Stimulated activated naive B cell treated with anti-CD40 and anti-IgM and Interleukin-4, amounts not matched to agents 10 μg/mL and 1 μg/mL and 100 μg/mL, for 72 hours (primary cell): Measurements from ENCODE around the gene KIF1A.

ENCODE experiments used
- ATAC-seq, 2 donors: fragments of 150-1000 bp; cut with Tn5 transposase; replicated peaks; 2 replicates each; pipeline ENCODE4 v1.10.0; 2021; ENCODE audit warnings: moderate library complexity in 1 of 2
- DNase-seq: peaks from one replicate; pipeline ENCODE4 v3.0.0; 2021
- H3K27ac Mint-ChIP-seq: one replicate; pipeline ENCODE4 v1.8.0; 2022; ENCODE audit warnings: mild to moderate bottlenecking, mixed read lengths
- H3K27me3 Mint-ChIP-seq, 2 donors: one replicate each; pipeline ENCODE4 v1.8.0; 2022; ENCODE audit warnings: mixed read lengths in 2 of 2
- H3K36me3 Mint-ChIP-seq, 2 donors: one replicate each; pipeline ENCODE4 v1.8.0; 2022; ENCODE audit warnings: mixed read lengths in 2 of 2, mild to moderate bottlenecking in 1 of 2
- H3K4me1 Mint-ChIP-seq, 2 donors: one replicate each; pipeline ENCODE4 v1.8.0; 2022; ENCODE audit warnings: mixed read lengths in 2 of 2, mild to moderate bottlenecking in 1 of 2
- H3K4me3 Mint-ChIP-seq, 2 donors: one replicate each; pipeline ENCODE4 v1.8.0; 2022; ENCODE audit warnings: mild to moderate bottlenecking in 2 of 2, mixed read lengths in 2 of 2, moderate library complexity in 1 of 2
- H3K9me3 Mint-ChIP-seq, 2 donors: one replicate each; pipeline ENCODE4 v1.8.0; 2022; ENCODE audit warnings: mixed read lengths in 2 of 2, mild to moderate bottlenecking in 1 of 2

KIF1A gene

GRCh38 chr2:240752209-240752608, 67.8 kb downstream of the KIF1A start:
- H3K27ac Mint-ChIP-seq, result no peak overlapping the region
- no peak for DNase-seq

GRCh38 chr2:240750409-240750808, 69.6 kb downstream of the KIF1A start:
- Mint-ChIP-seq H3K4me3 (no peak overlapping the region), H3K4me1 (no peaks in the 10 kb centered on the region), H3K36me3 (no peaks in the 10 kb centered on the region), H3K27me3 (peaks cover 6 to 16% of the 10 kb centered on the region in 2 donors), H3K9me3 (no peaks in the 10 kb centered on the region), H3K27ac (no peak overlapping the region)
- DNase-seq (no peak), ATAC-seq (no peak)

More at GRCh38 chr2:240752209-240752608, 67.8 kb downstream of the KIF1A start:
- no peak for ATAC-seq
- Mint-ChIP-seq H3K4me3 (no peak overlapping the region), H3K4me1 (no peaks in the 10 kb centered on the region), H3K27me3 (peaks cover 6 to 16% of the 10 kb centered on the region in 2 donors), H3K36me3 (no peaks in the 10 kb centered on the region), H3K9me3 (no peaks in the 10 kb centered on the region)

DNA sequence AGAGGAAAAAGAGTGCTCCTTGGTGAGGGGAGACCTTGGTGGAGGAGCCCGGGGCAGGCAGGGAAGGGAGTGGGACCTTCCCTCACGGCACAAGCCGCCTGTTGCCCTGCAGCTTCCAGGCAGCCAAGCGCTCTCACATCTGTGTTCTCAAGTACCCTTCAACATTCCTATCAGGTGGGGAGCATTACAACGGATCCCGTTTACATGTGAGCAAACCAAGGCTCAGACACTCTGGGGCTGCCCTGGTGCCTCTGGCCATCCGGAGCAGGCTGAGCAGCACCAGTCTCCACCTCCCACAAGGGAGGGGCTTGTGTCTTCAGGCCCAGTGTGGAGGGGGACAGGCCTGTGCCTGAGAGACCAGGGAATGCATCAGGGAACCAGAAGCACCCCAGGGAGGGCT, 70.5 kb downstream of the KIF1A start:
- Mint-ChIP-seq H3K9me3 (no peaks in the 10 kb centered on the region), H3K36me3 (no peaks in the 10 kb centered on the region)

DNA sequence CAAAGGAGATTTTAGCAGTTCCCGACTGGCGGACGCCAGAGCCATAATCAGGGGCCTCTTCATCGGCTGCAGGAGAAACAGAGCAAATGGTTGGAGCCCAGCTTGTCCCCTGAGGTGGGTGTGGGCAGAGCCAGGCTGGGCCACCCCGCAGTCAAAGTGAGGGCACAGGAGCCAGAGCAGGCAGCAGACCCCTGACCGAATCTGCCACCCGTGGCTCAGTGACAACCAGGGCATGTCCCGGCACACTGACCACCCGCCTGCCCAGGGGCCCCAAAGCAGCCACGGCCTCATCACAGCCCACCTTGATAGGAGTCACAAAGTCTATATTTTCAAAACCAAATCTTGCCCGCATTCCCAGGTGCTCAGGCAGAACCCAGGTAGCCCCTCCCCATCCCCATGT, 72.8 kb downstream of the KIF1A start:
- H3K9me3 Mint-ChIP-seq, result no peaks in the 10 kb centered on the region
- DNase-seq (no peak), ATAC-seq (no peak)
- no peak overlapping the region for H3K27ac Mint-ChIP-seq
- H3K4me1 Mint-ChIP-seq, result no peaks in the 10 kb centered on the region
- H3K27me3 Mint-ChIP-seq, result peaks cover 9 to 16% of the 10 kb centered on the region in 2 donors
- H3K4me3 Mint-ChIP-seq, result no peak overlapping the region
- no peaks in the 10 kb centered on the region for H3K36me3 Mint-ChIP-seq

More for the DNA sequence above, 70.5 kb downstream of the KIF1A start:
- Mint-ChIP-seq H3K4me3 (no peak overlapping the region), H3K4me1 (no peaks in the 10 kb centered on the region), H3K27ac (peak overlapping the region; percentile 14), H3K27me3 (peaks cover 6 to 16% of the 10 kb centered on the region in 2 donors)
- DNase-seq (no peak), ATAC-seq (no peak)

GRCh38 chr2:240746671-240747070, 73.3 kb downstream of the KIF1A start:
- no peaks in the 10 kb centered on the region for H3K36me3 Mint-ChIP-seq
- no peaks in the 10 kb centered on the region for H3K9me3 Mint-ChIP-seq
- peak overlapping the region in 1 of 2 donors; percentile 33 for H3K4me3 Mint-ChIP-seq
- no peak overlapping the region for H3K27ac Mint-ChIP-seq
- DNase-seq, result no peak
- ATAC-seq, result no peak
- H3K27me3 Mint-ChIP-seq, result peaks cover 12 to 16% of the 10 kb centered on the region in 2 donors
- no peaks in the 10 kb centered on the region for H3K4me1 Mint-ChIP-seq

- Mint-ChIP-seq H3K4me3 (no peak overlapping the region), H3K36me3 (no peaks in the 10 kb centered on the region), H3K27ac (no peak overlapping the region), H3K27me3 (peaks cover 13 to 16% of the 10 kb centered on the region in 2 donors), H3K4me1 (no peaks in the 10 kb centered on the region), H3K9me3 (no peaks in the 10 kb centered on the region)
- no peak for ATAC-seq
- DNase-seq, result no peak
Observed at GRCh38 chr2:240745962-240746361, 74.1 kb downstream of the KIF1A start.

DNA sequence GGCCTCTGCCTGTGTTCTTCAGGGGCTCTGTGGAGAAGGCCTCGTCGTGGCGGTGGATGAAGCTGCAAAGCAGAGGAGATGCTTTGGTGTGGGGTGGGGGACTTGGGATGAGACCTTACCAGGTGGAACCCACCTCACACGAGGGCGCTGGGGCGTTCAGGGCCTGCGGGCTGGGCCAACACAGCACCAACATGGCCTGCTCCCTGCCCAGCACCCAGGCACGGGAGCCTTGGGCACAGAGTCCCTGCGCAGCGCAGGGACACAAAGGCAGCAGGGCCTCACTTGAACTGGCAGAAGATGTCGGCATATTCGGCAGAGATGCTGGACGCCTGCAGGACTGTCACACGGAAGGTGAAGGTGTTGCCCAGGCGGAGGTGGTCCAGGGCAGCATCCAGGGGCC, 74.6 kb downstream of the KIF1A start:
- no peak for ATAC-seq
- no peak overlapping the region for H3K4me3 Mint-ChIP-seq
- no peak overlapping the region for H3K27ac Mint-ChIP-seq
- H3K4me1 Mint-ChIP-seq, result no peaks in the 10 kb centered on the region
- no peak for DNase-seq
- peaks cover 13 to 16% of the 10 kb centered on the region in 2 donors for H3K27me3 Mint-ChIP-seq
- no peaks in the 10 kb centered on the region for H3K9me3 Mint-ChIP-seq
- no peaks in the 10 kb centered on the region for H3K36me3 Mint-ChIP-seq

DNA sequence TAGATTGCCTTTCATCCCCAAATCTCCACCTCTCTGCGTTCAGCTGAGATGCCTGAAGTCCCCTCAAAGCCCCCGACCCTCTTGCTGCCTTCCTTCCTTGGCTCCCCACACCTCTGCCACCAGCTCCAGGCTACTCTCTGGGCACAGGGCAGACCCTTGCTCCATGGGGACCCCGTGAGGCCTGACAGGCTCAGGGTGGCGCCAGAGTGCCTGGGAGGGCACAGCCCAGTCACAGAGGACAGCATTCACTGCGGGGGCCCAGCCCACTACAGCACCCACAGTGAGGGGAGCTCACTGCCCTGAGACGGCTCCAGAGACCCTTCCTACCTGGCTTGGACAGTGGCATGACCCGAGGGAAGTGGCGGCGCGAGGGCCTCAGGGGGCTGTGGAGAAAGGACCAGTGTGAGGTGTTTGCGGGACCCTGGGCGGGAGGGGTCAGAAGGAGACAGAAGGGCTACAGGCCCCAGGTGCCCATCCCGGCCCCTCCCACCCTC, 77.4 kb downstream of the KIF1A start:
- no peak overlapping the region for H3K27ac Mint-ChIP-seq
- H3K4me3 Mint-ChIP-seq, result no peak overlapping the region
- ATAC-seq (peak in 1 of 2 donors; percentile 22), DNase-seq (no peak)
- no peaks in the 10 kb centered on the region for H3K4me1 Mint-ChIP-seq
- H3K9me3 Mint-ChIP-seq, result no peaks in the 10 kb centered on the region
- H3K27me3 Mint-ChIP-seq, result peaks cover 9% of the 10 kb centered on the region in 2 donors
- H3K36me3 Mint-ChIP-seq, result no peaks in the 10 kb centered on the region

DNA sequence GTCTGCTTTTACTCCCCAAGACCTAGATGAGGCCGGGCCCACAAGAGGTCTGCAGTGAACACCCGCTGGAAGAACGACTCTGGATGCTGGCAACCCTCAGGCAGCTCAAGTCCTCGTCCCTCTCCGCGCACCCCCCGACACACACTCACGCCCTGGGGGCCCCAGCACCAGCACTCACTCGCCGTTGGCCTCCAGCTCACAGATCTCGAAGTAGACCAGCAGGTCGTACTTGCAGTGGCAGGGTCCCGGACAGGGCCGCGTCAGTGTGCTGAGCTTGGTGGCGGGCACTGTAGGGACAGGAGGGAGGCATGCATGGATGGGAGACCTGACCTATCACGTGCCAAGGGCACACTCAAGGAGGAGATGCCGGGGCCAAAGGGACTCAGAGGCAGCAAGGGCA, 78.9 kb downstream of the KIF1A start:
- no peaks in the 10 kb centered on the region for H3K36me3 Mint-ChIP-seq
- H3K27me3 Mint-ChIP-seq, result peaks cover 5 to 12% of the 10 kb centered on the region in 2 donors
- no peaks in the 10 kb centered on the region for H3K4me1 Mint-ChIP-seq
- H3K4me3 Mint-ChIP-seq, result no peak overlapping the region
- H3K9me3 Mint-ChIP-seq, result no peaks in the 10 kb centered on the region
- no peak for ATAC-seq
- DNase-seq, result no peak
- H3K27ac Mint-ChIP-seq, result no peak overlapping the region

GRCh38 chr2:240739797-240740196, 80.2 kb downstream of the KIF1A start:
- Mint-ChIP-seq H3K9me3 (no peaks in the 10 kb centered on the region), H3K36me3 (no peaks in the 10 kb centered on the region), H3K4me1 (no peaks in the 10 kb centered on the region), H3K4me3 (no peak overlapping the region), H3K27me3 (peaks cover 5 to 12% of the 10 kb centered on the region in 2 donors), H3K27ac (no peak overlapping the region)
- DNase-seq (no peak), ATAC-seq (no peak)

DNA sequence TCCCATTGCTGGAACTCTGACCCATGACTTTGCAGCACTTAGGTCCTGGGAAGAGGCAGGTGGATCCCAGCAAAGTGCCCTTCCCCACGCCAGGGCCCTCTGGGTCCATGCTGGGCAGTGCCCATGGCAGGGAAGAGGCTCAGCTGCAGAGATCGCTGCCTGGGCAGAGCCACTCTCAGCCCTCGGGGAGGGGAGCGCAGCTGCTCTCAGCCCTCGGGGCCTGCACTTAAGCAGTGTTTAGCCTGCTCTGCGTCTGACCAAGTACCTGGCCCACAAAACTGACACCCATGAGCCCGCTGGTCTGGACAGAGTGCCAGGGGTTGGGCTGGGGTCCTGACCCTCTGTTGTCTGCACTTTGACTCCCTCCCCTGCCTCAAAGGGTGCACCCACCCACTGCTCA, 82.1 kb downstream of the KIF1A start:
- ATAC-seq (no peak), DNase-seq (no peak)
- no peaks in the 10 kb centered on the region for H3K4me1 Mint-ChIP-seq
- H3K36me3 Mint-ChIP-seq, result no peaks in the 10 kb centered on the region
- H3K27me3 Mint-ChIP-seq, result peaks cover 5 to 12% of the 10 kb centered on the region in 2 donors
- H3K4me3 Mint-ChIP-seq, result no peak overlapping the region
- no peak overlapping the region for H3K27ac Mint-ChIP-seq
- H3K9me3 Mint-ChIP-seq, result no peaks in the 10 kb centered on the region

DNA sequence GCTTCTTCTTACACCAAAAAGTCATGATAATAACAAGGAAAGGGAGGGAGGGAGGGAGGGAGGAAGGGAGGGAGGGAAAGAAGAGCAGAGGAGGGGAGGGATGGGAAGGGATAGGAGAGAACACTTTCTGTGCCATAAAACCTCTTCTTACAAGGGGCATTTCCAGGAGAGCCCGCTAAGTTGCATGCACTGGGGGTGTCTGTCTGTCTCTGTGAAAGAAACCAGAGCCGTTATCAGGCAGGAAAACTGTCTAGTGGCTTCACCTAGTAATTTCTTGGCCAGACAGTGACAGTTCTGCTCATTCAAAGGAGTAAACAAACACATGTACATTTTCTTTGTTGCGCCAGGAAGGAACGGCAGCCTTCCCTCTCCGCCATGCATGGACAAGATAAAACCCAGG, 82.5 kb downstream of the KIF1A start:
- ATAC-seq, result no peak
- H3K36me3 Mint-ChIP-seq, result no peaks in the 10 kb centered on the region
- no peak for DNase-seq
- H3K4me1 Mint-ChIP-seq, result no peaks in the 10 kb centered on the region
- no peaks in the 10 kb centered on the region for H3K9me3 Mint-ChIP-seq
- no peak overlapping the region for H3K4me3 Mint-ChIP-seq
- peaks cover 5 to 11% of the 10 kb centered on the region in 2 donors for H3K27me3 Mint-ChIP-seq
- no peak overlapping the region for H3K27ac Mint-ChIP-seq

GRCh38 chr2:240736281-240737250, 83.5 kb downstream of the KIF1A start:
- no peak for ATAC-seq
- no peaks in the 10 kb centered on the region for H3K9me3 Mint-ChIP-seq
- H3K27ac Mint-ChIP-seq, result no peak overlapping the region
- H3K4me1 Mint-ChIP-seq, result no peaks in the 10 kb centered on the region
- H3K4me3 Mint-ChIP-seq, result no peak overlapping the region
- no peak for DNase-seq
- H3K36me3 Mint-ChIP-seq, result no peaks in the 10 kb centered on the region
- peaks cover 5% of the 10 kb centered on the region in 2 donors for H3K27me3 Mint-ChIP-seq

- Mint-ChIP-seq H3K4me1 (no peaks in the 10 kb centered on the region), H3K27ac (no peak overlapping the region), H3K4me3 (no peak overlapping the region), H3K27me3 (peaks cover 4 to 7% of the 10 kb centered on the region in 2 donors), H3K9me3 (no peaks in the 10 kb centered on the region), H3K36me3 (no peaks in the 10 kb centered on the region)
- DNase-seq (no peak), ATAC-seq (no peak)
Observed at GRCh38 chr2:240735476-240735875, 84.5 kb downstream of the KIF1A start.

DNA sequence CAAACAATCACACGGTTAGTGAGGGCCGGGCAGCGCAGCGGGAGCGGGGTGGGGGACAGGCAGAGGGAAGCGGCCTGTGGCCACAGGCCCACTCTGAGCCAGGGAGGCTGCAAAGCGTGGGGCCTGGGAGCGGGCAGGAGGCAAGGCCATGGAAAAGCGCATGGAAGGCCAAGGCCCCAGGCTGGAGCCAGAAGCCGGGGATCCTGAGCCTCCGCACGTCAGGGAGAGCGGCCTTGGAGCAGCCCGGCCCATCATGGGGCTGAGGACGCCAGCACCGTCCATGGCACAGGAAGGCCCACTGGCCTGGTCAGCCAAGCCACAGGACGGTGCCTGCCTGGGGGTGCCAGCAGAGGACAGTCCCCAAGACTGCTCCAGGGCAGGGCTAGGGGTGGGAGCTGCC, 85.3 kb downstream of the KIF1A start:
- DNase-seq, result no peak
- ATAC-seq, result no peak
- Mint-ChIP-seq H3K27ac (no peak overlapping the region), H3K9me3 (no peaks in the 10 kb centered on the region), H3K4me3 (no peak overlapping the region), H3K27me3 (peaks cover 4 to 15% of the 10 kb centered on the region in 2 donors), H3K4me1 (no peaks in the 10 kb centered on the region), H3K36me3 (no peaks in the 10 kb centered on the region)
